Activated CD4-positive, alpha-beta T cell treated with anti-CD3 and anti-CD28 coated beads for 24 hours (primary cell): Measurements from ENCODE around the gene GLI2.

Experiments
- DNase-seq, 2 donors: peaks; one replicate each; pipeline ENCODE4 v3.0.0-alpha.2; 2020; ENCODE audit warnings: low read depth in 2 of 2

Gene GLI2

DNA sequence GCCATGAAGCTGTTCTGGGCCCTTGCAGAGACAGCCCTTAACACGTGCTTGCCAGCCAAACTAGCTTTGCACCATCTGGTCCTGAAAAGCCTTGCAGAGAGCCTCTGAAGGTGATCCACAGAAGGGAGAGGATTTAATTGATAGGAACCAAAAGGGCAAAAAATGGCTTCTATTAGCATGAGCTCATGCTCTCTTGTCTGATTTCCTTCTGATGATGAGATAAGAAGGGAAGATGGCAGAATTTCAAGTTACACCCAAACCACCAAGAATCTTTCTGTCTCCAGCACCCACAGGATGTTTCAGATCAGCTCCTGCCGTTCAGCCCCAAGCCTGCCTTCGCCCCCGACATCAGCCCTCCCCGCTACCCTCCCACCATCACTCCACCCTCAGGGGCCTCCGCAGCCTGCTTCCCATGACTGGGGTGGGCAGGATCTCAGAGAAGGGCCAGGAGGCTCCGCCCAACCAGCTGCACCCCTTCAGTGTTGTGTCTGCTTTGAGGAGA is 23.4 kb upstream of the GLI2 start:
- DNase-seq: no peak

DNA sequence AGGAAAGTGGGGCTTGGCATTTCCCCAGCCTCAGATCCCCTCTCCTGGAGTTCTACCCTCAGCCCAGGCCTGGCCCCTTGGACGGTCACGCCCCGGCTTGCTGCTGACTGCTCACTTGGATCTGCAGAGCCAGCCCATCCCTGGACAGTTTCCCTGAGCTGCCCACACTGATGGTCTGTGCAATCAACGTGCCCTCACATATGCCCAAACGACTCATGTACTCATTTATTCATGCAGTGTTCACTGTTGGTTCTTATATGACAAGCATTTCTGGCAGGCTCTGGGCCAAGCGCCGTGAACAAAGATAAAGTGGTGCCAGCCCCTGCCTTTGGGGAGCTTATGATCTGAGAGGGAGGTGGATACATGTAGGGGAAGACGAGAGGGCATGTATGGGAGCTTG is 20.3 kb upstream of the GLI2 start:
- no peak for DNase-seq

DNA sequence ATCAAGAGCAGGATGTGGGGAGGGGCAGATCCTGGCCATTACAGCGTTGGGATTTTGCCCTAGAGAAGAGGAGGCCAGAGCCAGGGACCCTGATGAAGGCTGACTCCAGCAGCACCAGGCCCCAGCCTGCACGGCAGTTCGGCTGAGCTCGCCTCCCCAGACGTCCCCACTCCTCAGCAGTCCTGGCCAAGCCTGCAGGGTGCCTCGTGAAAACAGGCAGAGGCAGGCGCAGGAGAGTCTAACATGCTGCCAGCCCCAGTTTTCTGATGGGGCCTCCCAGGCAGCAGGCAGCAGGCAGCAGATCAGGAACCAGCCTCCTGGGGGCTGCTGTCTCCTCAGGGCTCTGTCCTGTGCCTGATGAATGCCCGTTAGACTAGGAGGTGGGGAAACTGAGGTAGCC is 19.7 kb upstream of the GLI2 start:
- no peak for DNase-seq

DNA sequence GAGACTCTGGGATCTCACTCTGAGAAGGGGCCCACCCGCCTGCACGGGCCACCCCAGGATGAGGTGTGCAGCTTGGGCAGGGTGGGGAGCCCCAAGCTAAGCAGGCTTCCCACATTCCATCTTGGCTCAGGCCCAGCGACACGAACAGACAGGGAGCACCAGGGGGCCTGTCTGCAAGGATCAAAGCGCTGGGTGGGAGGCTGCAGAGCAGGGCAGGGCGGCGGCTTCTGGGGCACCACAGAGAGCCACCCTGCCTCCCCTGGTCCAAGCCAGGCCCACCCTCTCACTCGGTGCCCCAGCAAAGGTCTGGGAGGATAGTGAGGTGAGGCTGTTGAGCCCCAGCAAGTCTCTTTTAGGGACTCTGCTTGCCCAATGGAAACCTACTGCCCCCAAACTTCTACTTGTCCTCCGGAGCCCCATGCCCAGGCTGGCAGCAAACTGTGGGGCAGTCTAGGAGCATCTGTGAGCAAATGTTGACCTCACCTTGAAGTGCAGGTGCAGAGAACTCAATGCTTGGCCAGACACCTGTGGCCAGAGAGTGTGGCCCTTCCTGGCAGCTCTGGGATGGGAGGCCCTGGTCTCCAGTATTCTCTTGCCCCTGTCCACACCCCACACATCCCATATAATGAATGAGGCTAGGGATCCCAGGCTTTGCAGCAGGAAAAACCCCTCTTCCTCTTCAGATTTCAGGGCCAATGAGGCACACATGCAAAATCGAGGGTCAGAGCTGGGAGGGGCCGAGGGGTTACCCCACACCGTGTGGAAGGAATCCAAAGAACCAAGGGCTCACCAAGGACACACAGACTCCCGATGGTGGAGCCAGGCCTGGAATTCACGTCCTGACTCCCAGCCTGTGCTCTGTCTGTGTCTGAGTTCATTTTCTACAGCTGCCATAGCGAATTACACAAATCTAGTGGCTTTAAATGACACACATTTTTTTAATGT is 18.8 kb upstream of the GLI2 start:
- DNase-seq: no peak

DNA sequence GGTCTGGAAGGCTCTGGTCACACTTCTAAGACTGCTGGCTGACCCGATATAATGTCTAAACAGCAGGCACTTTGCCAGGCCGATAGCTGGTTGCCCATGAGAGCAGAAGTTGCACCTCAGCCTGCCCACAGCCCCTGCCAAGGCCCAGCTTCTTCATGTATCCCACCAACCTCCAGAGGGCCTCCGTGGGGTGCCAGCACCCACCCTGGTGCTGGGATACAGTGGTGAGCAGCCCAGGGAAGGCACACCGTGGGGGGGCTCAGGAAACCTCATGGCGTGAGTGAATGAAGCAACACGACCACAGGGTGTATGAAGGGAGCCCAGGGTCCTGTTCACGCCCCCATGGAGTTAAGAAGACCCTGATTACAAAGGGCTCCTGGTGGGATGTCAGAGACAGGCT is 16.2 kb upstream of the GLI2 start:
- DNase-seq: no peak

DNA sequence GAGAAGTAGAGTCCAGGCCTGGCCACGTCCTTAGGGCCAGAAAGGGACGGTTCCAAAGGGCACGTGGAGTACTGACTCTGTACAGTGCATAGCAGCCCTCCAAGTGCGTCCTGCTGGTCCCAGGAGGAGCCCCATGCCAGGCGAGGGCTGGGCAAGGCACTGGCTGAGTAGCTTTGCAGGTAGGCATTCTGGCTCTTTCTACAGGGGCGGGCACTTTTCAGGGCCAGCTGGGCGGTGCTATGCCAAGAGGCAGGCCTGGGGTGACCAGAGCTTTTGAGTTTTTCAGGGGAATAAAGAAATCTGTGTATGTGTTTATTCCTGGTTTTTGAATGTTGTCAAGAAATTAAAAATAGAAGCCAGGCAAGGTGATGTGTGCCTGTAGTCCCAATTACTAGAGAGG is 15.4 kb upstream of the GLI2 start:
- no peak for DNase-seq

DNA sequence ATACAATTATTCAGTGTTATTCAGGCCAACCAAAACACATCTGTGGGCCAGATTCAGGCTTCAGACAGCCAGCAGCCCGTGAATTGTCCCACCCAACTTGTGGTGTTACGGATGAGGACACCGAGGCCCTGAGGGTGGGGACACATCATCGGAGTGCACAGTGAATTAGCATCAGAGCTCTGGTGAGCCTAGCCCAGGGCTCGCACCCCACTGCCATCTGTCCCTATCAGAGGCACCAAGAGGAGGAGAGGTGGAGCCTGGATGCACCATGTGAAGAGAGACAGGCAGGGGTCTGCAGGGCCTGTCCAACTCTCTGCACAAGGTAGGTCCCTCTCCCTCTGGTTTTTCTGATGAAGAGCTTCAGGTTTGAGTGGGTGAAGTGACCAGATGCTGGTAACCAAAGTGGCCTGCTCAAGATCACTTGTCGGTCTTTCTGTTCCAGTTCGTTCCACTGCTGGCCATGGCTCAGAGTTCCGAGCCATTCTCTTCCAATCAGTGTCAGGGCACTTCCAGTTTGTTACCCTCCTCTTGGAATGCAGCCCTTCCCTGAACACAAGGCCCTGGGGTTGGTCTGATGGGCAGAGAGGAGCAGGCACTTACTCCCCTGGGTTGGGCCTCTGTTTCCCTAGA is 14.8 kb upstream of the GLI2 start:
- no peak for DNase-seq

DNA sequence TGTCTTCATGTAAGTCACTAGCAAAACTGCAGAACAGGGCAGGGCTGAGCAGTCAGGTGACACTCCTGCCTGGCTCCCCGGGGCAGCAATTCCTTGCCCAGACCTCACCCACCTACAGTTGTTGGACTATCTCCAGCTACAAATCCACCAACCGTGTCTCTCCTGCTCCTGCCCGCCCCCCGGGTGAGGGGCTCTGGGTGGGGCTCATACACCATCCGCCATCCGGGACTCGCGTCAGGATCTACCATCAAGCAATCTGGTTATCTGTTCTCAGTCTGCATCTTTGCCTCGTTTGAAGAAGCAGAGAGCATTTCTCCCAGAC is 13.5 kb upstream of the GLI2 start:
- no peak for DNase-seq

DNA sequence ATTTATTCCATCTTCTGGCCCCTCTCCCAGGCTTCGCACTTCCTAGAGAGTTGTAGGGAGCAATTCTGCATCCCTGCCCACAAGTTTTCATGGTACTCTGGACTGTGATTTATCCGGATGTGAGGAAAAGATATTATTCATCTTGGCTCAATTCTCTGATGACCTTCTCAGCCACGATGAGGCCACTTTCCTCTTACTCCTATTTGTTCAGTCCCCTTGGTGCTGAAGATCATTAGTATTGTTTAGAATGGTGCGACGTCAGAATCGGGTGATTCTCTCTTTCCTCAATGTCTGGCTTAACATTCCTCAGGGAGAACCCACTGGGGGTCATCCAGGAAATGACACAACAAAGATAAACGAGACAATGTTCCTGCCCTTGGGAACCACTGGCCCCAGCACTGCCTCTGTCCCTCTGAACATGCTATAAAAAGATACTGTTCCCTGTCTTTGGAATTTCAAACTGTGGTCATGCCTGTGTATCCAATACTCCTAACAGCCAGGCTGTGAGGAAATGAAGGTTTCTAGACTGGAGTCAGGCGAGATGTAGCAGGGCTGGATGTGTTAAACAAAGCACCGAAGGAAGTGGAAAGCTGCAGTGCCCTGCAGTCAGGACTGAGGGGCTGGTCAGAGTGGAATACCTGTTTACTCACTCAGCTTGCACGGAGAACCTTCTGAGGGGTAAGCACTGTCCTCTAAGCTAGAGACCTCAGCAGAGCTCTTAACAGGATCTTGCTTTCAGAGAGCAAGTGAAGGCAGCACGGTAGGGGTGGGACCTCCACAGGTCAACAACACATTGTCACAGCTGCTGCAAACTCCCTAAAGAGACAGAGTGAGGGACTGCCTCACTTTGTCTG is 12.9 kb upstream of the GLI2 start:
- no peak for DNase-seq

DNA sequence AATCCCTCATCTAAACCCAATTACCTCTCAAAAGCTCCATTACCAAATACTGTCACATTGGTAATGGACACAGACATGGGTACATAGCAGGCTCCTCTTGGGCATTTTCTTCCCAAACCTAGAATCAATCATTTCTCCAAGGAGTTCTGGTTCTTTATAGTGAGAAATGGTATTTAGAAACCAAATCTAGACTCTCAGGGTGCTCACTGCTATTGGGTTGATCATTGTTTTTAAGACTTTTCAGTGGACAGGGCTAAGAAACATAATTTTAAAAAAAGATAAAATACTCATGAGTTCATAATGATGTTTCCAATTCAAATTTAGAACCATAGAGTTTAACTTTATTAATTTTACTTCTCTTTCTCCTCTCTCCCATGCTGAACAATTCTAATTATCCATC is 9.4 kb upstream of the GLI2 start:
- no peak for DNase-seq

DNA sequence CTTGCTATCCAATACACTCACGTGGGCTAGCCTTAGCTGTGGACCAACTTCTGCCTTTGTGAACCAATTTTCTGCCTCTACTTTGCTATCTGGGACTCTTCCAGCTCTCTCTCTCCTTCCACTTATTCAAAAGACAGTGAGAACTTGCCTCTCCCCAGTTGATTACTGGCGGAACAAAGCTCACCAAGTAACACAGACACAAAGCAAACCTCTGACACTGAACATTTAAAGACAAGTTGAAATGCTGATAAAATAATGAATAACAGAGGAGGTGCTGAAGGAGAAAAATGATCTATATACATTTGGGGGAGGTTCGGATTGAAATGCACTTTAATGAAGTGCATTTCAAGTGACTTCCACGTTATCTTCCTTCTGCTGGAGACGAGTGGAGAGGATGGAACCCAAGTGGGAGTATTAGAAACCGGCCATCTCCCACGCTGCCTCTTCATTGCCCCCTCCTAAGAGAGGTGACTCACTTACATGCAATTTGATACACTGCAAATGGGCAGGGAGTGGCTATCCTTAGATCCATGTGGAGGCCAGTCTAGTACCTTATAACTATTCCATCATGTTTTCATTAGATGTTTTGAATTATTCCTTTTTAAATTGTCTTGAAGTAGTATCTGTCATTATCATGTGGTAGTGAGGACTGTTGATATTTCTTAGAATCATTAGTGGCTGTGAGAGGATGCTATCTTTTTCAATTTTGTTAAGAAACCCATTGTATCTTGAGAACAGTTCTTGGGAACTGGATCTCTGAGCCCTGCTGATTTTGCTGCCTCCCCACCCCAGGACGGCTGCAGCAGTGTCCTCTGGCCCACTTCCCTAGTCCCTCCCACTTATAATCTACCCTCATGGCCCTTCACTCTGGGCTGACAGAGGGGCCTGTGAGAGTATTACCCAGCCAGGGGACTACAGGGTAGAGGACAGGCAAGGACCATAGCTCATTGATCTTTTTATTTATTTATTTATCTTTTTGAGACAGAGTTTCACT is 6.0 kb upstream of the GLI2 start:
- DNase-seq: no peak

DNA sequence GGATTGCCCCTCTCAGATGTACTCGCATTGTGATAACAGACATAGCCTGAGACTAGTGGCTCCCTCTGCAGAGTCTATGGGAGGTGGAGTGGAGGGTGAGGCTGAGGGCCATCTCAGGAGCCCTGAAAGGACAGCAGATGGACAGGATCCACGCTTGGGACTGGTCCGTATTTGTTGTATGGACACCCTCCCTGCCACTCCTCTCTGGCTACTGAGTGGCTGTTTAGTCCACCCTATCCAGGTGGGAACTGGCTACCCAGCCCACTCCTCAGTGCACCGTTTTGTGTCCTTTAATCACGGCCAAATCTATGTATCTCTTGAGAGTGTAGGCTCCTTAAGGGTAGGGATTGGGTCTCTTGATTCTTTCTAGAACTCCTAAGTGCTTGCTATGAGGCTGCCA is 4.5 kb upstream of the GLI2 start:
- no peak for DNase-seq

DNA sequence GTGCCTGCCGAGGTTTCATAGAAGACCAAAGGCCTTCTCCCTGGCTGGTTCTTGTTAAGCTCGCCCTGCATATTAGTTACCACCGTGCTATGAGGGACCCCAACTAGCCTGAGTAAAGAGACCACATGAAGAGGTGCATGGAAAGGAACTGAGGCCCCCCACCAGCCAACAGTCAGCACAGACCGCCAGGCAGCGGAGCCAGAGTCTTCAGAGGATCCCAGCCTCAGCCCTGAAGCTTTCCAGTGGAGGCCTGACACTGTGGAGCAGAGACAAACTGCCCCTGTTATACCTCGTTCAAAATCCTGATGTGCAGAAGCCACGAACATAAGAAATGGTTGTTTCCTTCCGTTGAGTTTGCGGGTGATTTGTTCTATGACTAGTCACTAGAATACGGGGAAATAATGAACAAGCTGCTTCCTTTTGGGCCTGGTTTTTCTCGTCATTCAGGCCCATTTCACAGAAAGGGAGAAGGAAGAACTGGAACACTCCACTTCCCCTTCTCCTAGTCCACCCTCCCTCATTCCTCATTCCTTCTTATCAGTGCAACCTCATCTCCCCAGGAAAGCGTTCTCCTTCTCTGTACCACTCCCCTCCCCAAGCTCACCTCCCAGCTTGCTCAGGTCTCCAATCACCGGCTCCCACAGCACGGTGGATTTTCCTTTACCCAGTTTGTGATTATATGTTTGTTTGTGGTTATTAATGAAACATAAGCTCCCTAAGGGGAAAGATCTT is 3.0 kb upstream of the GLI2 start:
- no peak for DNase-seq

DNA sequence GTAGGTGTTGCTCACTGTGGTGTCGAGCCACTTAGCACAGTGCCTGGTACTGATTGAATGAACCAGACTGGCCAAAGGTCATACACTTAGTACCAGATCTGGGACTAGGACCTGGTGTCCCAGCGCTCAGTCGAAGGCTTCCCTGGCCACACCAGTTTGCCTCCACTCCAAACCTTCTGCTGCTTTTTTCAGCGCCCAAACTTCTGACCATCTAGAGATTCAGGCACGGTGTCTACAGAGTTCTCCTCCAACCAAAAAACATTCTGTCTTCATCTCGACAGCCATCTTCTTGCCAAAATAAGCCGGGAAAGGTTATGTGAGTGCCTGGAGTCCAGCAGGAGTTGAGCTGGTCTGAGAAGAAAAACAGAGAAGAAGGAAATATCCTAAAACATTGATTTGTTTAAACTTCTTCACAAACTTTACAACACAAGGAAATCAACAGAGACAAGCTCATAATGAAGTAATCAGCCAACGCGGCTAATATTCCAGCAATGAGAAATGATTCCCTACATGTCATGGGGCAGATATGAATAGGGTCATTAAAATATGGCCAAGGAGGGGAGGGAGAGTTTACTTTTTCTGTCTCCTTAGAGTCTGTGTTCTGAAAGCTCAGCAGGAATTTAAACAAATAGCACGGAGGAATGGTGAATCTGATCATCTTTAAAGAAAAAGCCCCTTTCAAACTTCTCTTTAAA is 2.3 kb upstream of the GLI2 start:
- no peak for DNase-seq

DNA sequence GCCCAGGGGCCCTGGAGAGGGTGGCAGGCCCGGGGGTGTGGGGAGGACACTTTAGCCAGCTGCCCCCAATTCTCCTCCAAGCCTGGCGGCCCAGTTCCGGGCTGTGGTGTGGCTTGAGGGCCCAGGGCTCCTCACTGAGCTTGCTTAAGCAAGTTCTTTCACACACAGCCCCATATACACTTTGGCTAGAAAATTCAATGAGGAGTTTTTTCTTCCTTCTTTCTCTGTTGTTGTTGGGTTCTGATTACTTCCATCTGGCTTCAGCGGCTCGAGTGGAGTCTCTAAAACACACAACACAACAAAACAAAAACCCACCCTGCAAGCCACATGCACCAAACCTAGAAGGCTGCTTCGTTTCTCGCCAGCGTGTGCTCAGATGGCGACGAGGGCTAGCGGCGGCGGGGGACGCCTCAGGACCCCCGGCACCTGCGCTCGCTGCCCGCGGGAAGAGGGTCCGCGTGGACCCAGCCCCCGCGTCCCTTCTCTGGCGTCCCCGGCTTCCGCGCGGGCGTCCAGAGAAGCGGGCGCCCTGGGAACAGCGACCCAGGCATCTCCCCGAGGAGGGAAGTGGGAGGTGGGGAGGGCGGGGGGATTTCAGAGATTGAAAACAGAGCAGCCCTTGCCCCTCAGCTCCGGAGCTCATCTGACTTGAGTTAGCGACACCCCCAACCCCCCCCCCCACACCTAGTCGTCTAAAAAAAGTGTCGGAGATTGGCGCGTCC is 577 bp upstream of the GLI2 start:
- no peak for DNase-seq

DNA sequence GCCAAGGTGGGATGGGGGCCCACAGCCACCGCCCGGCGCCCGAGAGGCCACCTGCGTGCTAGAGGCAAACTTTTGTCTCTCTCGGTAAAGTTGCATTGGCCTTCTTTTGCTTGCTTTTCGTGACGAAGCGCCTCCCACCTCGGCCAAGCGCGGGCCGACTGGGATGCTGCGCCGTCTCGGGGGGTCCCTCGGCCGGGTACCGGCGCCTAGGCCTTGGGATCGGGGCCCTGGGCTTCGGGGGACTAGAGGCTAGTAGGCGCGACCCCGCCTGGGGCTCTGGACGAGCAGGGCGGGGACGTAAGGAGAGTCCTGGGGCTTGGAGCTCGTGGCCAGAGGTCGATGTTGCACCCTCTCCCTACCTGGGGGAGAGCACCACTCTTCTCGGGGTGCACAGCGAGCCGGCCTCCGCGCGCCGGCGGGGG is 545 bp downstream of the GLI2 start:
- no peak for DNase-seq

DNA sequence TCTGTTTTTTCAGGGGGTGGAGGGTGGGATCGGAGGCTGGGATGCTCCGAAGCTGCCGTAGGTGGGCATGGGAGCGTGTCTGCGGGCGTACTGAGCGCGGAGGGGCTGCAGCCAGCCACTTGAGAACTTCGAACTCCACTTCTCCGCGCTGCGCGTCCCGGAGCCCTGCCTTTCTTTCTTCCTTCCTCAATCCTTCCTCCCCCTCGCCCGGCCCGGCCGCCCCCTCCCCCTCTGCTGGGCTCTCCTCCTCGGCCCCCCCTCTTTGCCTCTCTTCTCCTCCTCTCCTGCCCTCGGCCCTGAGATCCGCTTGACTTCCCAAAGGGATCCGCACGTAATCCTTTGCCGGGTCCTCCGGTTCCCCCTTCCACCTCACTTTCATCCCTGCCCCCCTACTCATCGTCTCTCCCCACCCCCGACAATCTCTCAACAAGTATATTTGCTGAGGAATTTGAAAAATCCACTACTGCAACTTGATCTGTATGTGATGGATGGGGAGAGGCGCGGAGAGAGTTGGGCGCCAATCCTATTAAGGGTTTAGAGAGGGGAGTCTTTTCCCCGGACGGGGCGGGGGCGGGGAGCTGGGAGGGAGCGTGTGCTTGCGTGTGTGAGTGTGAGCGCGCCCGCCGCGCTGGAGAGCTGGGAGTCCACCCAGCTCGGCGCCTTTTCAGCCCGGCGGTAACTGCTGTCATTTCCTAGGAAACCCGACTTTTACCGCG is 1.1 kb downstream of the GLI2 start:
- DNase-seq: no peak

DNA sequence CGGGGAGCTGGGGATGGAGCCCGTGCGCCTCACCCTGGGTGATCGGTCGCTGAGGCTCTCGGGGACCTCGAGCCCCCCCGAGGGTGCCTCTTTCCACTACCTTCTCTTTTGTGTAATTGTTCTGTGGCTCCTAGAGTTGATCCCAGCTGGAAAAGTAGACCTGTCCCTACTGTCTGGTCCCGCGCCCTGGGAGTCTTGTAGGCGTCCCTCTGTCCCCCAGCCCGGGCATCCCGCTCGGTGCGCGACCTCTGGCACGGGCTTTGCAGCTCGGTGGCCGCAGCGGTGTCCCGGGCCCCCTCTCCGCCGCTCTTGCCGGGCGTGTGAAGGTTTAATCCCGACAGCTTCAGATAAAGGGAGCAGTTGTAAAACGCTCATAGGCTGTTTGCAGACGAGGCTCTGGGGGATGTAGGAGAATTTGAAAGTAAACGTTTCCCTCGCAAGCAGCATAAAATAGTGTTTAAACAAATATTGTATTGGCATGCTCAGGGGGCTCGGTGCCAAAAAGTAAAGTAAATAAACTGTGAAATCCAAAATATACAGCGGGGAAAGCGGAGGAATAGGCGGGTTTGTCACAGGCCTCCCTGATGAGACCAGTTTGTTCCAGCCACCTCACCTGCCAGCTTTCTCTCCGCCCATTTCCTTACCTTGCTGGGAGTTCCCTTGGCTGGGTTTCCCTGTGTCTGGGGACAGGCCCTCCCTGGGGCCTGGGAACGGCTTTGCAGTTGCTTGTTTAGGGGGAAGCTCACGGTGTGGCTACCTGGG is 1.9 kb downstream of the GLI2 start:
- DNase-seq: no peak
